PFSK-1 (cell line): ENCODE measurements around the gene AFDN.

Experiments used
- FOXP2 ChIP-seq: optimal IDR thresholded peaks from 2 replicates; pipeline ENCODE3; 2011; ENCODE audit warnings: borderline replicate concordance, control low read depth, inconsistent platforms; ENCODE audit not compliant: insufficient read depth; ENCODE audit errors: extremely low read length, extremely low read depth
- POLR2AphosphoS5 ChIP-seq: IDR thresholded peaks from 2 replicates; pipeline ENCODE4 v1.6.1; 2012; ENCODE audit warnings: low read depth, mild to moderate bottlenecking, control low read depth, low read length, moderate library complexity
- REST ChIP-seq, 2 experiments: IDR thresholded peaks; 2 replicates each; pipeline versions ENCODE4 v1.6.1 to v1.8.0; 2011 to 2012; ENCODE audit warnings: low read depth in 2 of 2, low read length in 2 of 2, control low read depth in 1 of 2, inconsistent platforms in 1 of 2, mild to moderate bottlenecking in 1 of 2, moderate library complexity in 1 of 2; ENCODE audit not compliant: insufficient read depth in 1 of 2
- SIN3A ChIP-seq: IDR thresholded peaks from 2 replicates; pipeline ENCODE4 v1.6.1; 2012; ENCODE audit warnings: mild to moderate bottlenecking, low read length, moderate library complexity, borderline replicate concordance; ENCODE audit not compliant: insufficient read depth
- TAF1 ChIP-seq: IDR thresholded peaks from 2 replicates; pipeline ENCODE4 v1.6.1; 2012; ENCODE audit warnings: low read length, control low read depth, borderline replicate concordance; ENCODE audit not compliant: insufficient read depth

The AFDN gene

DNA sequence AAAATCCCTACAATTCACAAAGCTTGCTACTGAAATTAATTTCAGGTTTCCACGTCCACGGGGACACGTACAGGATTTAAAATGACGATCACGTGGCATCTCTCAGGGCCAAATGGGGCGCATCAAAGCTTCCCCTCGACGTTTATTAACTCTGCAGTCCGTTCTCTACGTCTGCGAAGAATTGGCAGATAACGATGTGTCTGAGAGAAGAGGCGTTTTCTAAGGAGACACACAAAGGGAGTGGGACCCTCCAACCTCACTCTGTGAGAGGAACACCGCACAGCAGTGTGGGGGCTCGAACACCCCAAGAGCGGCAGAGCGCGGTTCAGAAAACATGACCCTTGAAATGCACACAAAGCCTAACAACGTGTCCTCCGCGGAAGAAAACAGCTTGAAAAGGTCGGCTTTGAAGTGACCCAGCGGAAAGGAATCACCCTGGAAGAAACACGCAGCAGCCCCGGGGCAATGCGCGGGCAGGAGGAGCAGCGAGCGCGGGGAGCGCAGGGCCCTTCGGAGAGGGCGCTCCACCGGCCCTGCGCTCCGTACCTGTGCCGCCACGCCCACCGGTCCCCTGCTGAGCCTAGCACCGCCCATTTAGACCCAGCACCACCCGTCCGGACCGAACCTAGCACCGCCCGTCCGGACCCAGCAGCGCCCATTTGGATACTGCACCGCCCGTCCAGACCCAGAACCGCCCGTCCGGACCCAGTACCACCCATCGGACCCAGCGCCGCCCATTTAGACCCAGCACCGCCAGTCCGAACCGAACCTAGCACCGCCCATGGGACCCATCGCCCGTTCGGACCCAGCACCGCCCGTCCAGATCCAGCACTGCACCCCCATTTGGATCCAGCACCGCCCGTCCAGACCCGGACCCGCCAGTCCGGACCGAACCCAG is 1.1 kb upstream of the AFDN start:
- TF ChIP-seq FOXP2 = no peak
- no peak for TF ChIP-seq POLR2AphosphoS5
- no peak for TF ChIP-seq TAF1
- TF ChIP-seq REST (IDR thresholded peaks at IDR 0.05; ENCODE audit: insufficient read depth in 1 of 2, low read depth in 2 of 2, low read length in 2 of 2) = no peak
- TF ChIP-seq SIN3A = no peak

DNA sequence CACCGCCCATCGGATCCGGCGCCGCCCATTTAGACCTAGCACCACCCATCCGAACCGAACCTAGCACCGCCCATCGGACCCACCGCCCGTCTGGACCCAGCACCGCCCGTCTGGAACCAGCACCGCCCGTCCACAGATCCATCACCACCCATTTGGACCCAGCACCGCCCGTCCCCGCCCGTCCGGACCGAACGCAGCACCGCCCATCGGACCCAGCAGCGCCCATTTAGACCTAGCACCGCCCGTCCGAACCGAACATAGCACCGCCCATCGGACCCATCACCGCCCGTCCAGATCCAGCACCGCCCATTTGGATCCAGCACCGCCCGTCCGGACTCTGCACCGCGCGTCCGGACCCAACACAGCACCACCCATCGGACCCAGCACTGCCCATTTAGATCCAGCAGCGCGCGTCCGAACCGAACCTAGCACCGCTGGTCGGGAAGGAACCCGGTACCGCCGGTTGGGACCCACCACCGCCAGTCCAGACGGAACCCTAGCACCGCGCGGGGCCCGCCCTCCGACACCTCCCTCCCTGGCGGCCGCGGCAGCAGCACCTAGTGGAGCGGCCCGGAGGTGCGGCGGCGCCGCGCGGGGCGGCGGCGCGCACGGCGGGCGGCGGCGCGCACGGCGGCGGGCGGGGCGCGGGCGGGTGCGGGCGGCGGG is 348 bp upstream of the AFDN start:
- TF ChIP-seq TAF1 (no peak), FOXP2 (peak; percentile 23)

- TF ChIP-seq SIN3A (no peak), POLR2AphosphoS5 (no peak), REST (IDR thresholded peaks at IDR 0.05; ENCODE audit: insufficient read depth in 1 of 2, low read depth in 2 of 2, low read length in 2 of 2) (no peak), TAF1 (no peak), FOXP2 (no peak)
Observed at GRCh38 chr6:167827583-167828324, 1.0 kb downstream of the AFDN start.

GRCh38 chr6:167828325-167828956 is 1.7 kb downstream of the AFDN start:
- TF ChIP-seq POLR2AphosphoS5 (no peak), TAF1 (no peak), FOXP2 (no peak), REST (IDR thresholded peaks at IDR 0.05; ENCODE audit: insufficient read depth in 1 of 2, low read depth in 2 of 2, low read length in 2 of 2) (no peak), SIN3A (no peak)

GRCh38 chr6:167829513-167829912 is 2.8 kb downstream of the AFDN start:
- TF ChIP-seq SIN3A (no peak), POLR2AphosphoS5 (no peak), TAF1 (no peak), FOXP2 (no peak), REST (IDR thresholded peaks at IDR 0.05; ENCODE audit: insufficient read depth in 1 of 2, low read depth in 2 of 2, low read length in 2 of 2) (no peak)
